Suppressor macrophage treated with lipopolysaccharide for 1 hour (primary cell): ENCODE results near the gene OBI1.

Source experiments
- DNase-seq, 3 donors: peaks; one replicate each; pipeline ENCODE4 v3.0.0-alpha.2; 2020 to 2022

Gene OBI1

DNA sequence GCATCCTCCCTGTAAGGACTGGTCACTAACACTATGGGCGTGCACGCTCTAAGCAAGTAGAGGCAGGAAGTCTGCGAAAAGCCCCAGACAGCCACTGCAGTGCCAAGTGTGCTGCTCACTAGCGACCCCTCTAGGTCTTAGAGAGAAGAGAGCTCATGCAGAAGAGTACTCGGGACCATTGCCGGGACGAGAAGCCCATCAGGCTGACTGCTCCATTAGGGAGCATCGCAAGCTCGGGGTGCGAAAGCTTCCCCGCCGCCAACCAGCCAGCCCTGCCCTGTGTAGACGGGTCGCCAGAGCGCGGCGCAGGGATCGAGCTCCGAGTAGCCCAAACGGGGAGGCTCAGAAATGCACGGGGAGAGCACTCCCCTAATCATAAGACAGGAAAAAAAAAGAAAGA lies 72.2 kb downstream of the OBI1 start:
- DNase-seq: no peak

DNA sequence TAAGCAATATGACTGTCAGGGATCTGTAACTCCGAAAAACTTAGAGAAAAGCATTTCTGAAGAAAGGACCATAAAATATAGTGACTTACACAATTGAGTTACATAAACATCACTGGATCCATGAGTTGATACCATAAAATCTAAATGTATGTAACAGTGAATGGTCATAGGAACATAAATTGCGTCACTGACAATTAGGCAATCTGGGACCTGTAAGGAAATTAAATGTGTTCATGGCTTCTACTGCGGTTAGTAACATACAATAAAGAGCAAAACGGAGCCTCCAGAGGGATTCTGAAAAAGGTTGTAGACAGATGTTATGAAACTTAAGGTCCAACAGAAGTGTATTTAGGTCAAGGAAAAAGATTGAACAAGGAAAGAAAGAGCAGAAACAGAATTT lies 82.7 kb downstream of the OBI1 start:
- peak; percentile 39 to 50 (median 41) for DNase-seq

DNA sequence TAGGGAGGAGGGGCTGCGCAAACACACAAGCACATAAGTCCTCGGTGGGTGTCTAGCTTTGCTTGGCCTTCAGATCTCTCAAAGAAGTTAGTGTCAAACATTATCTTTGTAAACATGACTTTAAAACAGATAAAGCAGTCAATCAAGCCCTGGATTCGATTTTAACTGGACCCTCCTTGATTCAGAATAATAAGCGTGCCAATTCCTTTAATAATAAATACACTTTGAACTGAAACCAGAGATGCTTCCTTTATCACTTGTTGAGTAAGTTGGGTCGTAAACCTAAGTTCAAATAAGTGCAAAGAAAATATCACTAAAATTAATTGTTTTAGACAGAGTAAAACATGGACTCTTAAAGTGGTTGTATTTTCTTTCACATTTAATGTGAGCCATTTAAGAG lies 86.5 kb downstream of the OBI1 start:
- no peak for DNase-seq

DNA sequence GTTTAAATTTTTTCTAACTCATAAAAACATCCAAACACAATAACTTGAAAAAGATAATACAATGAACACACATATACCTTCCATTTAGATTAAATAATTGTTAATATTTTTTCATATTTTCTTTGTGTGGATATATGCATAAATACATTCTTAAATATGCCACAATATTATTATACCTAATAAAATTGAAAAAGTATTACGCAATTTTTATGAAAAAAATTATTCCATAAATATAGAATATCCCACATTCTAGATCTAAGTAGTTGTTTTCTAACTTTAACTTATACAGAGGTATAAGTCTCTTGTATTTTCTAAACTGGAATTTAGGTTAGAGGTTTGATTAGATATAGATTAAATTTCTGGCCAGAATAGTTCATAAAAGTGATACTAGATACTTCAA lies 89.9 kb downstream of the OBI1 start:
- DNase-seq: no peak

DNA sequence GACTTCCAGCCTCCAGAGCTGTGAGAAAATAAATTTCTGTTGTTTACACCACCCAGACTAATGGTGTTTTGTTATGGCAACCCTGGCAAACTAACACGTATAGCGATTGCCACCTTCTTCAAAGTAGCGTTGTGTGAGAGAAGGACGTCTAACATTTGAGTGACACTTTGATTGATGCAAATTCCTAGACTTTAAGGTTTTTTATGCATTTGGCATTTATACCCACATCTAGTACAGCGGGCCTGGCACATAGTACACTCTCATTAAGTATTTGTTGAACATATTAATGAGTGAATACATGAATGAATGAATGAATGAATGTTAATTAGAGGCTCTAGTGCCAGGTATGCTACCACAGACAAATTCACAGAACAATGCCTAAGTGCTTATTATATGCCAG lies 92.3 kb downstream of the OBI1 start:
- no peak for DNase-seq
